HG03571 (cell line): ENCODE data around the gene ABHD6.
A peak's percentile ranks its signal among the peaks of the same experiment; 100 is the strongest.
"Not testable (repeated sequence)": the region's sequence is repeated elsewhere in the genome, so short reads cannot be mapped to it uniquely, and the experiment has no call there.

ENCODE experiments used
- ATAC-seq: cut with Tn5 transposase; IDR thresholded peaks from one replicate; pipeline ENCODE4 v1.9.1; 2021; ENCODE audit not compliant: unreplicated experiment

The ABHD6 gene

GRCh38 chr3:58241306-58242044 lies 3.9 kb downstream of the ABHD6 start:
- ATAC-seq: no peak

DNA sequence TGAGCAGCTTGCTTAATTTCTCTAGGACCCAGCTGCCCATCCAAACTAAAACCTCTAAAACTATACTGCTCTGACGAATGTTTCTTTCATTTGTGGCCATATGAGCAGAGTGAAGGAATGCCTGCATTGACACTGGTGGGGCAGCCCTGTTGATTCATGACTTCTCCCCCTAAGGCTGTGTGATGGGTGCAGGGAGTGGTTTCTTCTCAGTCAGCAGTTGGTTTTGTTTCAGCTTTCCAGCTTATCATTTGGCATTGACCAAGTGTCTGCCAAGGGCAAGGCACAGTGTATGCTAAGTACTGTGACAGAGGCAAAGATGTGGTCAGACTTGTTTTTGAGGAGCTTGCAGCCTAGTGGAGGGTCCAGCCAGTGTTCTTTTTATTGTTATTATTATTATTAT lies 4.7 kb downstream of the ABHD6 start:
- ATAC-seq: no peak

GRCh38 chr3:58242860-58243259 lies 5.3 kb downstream of the ABHD6 start:
- not testable (repeated sequence) for ATAC-seq

GRCh38 chr3:58243976-58244585 lies 6.5 kb downstream of the ABHD6 start:
- ATAC-seq: no peak

DNA sequence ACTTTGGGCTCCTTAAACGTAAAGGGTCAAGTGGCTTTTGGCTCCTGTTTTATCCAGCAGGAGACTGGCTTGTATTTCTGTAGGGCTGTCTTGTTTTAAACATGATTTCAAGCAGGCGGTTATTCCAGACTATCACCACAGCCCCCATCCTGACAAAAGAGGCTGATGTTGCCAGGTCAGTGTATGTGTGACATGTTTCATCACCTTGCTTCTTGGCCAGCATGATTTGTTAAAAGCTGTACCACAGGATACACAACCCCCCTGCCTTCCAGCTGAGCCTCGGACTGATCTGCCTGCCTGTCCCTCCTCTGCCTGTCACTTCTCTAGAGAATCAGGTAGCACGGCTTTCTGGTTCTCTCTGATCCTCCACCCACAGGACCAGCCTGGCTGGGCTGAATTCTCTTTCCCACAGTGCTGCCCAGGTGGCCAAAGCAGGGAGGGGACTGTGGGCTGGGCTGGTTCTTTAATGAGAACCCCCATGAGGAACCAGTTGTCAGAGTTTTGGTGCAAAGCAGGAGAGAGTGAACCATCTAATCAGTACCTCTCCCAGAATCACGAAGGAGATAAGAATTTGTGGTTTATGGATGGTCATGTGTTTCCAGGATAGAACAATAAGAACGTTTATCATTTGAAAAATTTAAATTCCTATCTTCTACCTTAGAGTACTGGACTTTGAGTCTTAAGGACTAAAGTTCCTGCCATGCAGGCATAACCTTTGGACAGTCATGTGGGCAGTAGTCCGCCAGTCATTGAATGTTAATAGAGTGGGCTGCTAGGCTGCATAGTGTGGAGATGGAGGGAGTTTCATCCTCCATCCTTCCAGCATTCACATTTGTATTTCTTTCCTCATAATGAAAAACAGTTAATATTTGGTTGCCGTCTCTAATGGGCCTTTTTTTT lies 8.8 kb downstream of the ABHD6 start:
- no peak for ATAC-seq

DNA sequence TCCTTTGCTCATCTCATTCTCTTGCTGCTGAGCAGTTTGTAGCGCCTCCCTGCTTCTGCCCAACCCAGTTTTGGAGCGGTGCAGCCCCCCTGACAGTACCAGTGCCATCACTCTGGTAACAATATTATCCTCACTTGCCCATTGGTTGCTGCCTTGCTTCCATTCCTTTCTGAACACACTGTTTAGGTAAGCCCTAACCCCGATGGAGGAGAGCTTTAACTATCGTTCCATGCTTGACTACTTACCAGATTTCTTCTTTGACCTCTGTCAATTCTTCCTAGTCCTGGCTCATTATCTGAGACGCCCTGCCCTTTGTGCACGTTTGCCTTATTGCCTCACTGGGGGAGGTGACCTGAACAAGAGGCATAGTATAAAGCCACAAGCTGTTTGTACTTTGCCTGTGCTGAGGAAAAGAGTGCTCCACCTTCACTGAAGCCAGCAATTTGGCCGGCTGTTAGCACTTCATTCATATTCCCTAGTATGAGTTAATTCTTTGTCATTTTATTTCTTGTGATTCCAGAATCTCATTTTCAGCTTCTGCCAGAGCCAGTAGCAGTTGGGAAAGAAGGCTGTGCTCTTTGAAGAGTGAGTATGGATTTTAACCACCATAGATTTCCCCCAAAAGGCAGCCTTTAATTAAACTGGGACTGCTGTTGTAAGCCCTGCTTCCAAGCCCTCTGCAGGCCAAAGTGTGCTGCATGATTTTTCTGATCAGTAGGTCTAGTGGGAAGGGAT lies 11.9 kb downstream of the ABHD6 start:
- ATAC-seq: no peak

DNA sequence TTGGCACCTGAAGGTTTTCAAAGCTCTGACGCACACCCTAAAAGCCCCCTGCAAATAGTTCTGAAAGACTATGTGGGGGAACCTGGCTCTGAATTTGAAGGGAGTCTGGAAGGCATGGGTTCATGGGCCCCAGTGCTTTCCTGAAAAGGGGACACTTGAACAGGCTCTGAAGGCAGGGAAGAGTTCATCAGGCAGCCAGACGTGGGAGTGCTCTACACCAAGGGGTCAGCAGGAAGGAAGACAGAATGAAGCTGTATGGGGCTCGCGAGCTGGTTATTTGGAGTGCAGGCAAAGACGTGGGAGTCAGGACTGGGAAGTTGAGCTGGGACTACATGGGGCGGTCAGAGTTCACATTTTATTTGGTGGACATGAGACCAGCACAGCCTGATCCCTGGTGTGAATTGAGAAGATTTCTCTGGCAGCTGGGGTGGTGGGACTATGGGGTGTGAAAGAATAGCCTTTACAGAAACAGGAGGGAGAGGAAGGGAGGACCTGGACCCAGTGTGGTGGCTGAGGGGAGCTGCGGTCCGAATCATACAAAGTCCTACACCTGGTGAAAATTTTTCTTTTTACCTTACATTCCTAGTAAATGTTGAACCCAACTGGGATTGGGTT lies 12.6 kb downstream of the ABHD6 start:
- no peak for ATAC-seq

DNA sequence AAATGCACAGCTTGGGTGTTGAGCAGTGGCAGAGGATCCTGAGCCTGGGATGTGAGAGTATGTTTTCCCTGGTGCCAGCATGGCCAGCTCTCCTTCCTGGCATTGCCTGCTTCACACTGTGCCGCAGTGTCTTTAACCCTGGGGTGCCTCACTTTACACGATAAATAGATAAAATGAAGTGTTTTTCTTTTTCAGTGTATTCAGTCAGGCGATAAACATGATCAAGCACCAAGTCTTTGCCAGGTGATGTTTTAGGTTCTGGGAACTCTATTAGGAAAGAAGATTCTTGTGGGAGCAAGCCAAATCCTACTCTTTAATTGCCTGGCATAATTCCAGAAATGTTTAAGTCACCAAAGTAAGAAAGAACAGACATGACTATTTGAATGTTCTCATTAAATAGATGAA lies 14.0 kb downstream of the ABHD6 start:
- no peak for ATAC-seq

DNA sequence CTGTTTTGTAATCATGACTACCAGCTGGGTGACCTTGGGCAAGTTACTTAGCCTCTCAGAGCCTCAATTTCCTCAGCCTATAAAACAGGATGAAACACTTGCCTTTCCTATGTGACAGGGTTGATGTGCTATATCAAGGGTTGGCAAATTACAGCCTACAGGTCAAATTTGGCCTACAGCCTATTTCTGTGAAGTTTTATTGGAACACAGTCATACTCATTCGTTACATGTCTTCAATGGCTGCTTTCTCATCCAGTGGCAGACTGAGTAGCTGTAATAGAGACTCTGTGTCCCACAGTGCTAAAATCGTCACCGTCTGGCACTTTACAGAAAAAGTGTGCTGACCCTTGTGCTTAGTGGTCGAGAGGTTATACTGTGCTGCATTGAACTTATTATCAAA lies 16.6 kb downstream of the ABHD6 start:
- ATAC-seq: no peak

DNA sequence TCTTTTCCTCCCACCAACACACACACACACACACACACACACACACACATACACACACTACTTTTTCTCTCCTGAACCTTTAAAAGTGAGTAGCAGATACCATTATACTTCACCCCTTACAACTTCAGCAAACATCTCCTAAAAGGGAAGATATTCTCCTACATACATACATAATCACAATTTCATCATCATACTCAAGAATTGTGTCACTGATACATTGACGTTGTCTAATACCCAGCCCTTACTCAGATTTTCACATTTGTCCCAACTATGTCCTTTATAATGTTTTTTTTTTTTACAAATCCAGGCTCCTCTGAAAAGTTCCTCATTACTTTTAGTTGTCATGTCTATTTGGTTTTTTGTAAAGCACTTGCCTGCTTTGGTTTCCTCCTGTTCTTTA lies 18.5 kb downstream of the ABHD6 start:
- ATAC-seq: no peak

DNA sequence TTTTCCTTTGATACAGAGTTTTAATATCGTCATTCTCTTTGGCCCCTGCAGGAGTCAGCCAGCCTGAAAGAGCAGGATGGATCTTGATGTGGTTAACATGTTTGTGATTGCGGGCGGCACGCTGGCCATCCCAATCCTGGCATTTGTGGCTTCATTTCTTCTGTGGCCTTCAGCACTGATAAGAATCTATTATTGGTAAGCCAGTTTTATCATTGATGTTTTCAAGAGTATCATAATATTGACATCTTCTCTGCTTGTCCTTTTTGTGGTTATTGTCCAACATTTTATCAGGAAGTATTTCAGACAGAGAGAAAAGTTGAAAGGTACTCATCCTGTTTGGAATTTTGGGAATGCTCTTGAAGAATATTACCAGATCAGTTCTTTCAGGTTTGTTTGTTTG lies 18.9 kb downstream of the ABHD6 start:
- ATAC-seq: no peak

DNA sequence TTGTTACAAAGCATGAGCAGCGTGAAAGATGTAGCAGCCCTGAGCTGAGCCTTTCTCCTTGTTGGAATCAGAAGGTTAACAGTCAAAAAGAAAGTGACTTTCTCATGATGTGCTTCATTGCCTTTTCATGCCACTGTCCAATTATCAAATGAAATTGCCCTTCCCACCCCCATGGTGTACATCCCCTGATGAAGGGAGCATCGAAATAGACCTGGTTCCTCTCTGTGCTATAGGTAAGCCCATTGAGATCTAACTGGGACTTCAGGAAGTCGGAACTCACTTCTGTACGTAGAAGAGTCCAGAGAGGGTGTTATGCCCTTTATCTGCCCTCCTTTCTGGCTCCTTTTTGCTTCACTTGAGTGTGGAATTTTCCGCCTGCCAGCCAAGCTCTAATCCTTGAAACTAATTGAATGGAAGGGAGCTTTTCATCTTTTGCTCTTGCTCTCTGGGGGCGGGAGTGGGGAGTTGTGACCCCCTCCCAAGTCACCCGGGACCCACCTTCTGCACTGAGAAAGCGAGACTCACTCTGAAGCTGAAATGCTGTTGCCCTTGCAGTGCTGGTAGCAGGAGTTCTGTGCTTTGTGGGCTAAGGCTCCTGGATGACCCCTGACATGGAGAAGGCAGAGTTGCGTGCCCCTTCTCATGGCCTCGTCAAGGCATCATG lies 20.9 kb downstream of the ABHD6 start:
- no peak for ATAC-seq

DNA sequence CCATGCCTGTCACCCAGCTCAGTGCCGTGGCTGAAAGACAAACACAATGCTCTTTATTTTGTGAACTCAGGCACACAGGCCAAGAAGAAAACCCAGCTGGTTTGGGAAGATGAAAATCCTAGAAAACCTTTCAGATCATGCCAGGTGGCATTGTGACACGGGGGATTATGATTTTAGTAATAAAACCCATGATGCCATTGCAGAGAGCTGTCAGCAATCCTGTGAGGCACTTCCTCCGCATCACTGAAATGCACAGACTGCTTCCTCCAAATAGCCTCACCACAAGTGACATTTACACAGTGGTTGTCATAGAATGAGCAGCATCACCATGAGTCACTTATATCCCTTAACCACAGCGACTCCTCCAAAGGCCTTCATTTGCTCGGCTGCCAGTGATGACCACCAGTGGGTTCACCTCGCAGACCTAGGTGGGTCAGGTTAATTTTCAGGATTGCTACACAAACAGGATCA lies 22.7 kb downstream of the ABHD6 start:
- ATAC-seq: no peak

DNA sequence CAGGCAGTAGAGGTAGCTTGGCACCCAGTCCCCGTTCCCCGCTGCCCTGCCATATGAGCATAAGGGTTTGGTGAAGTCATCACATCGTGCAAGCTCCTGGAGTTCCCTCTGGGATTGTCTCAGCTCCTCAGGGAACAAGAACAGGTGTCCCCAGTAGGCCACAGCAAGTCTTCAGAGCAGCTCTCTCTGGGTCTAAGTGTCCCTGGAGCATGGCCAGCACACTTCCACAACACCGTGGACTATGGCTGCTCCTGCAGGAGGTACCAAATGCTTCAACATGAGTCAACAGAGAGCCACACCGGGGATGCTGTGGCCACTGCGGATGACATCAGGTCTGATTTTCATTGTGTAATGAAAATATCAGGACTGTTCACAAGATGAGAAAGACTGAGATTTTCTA lies 23.1 kb downstream of the ABHD6 start:
- ATAC-seq: no peak

GRCh38 chr3:58261954-58262666 lies 24.5 kb downstream of the ABHD6 start:
- ATAC-seq: peak; percentile 86

DNA sequence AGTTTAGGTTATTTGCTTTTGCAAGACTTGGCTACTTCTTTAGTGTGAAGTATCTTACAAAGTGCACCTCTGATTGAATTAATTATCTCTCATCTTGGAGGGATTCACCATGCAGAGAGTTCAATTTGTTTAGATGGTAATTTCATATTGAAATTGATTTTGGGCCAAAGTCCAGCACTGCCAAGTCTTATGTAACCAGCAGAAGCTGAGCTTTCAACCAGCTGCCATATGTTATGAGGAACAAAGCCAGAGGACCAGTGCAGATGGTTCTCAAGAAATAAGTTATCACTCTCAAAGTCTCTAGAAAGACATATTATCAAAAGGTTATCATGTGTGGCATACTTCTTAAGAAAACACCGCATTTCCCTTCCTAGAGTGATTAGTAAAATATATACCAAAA lies 29.0 kb downstream of the ABHD6 start:
- no peak for ATAC-seq

DNA sequence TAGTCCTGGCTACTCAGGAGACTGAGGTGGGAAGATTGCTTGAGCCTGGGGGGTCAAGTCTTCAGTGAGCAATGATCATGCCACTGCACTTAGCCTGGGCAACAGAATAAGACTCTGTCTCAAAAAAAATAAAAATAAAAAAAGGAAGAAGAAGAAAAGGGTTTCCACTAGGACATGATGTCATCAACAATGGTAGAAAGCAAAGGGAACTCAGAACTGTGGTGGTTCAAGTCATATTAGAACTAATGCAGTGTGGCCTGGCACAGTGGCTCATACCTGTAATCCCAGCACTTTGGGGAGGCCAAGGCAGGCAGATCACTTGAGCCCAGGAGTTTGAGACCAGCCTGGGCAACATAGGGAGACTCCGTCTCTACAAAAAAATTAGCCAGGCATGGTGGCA lies 30.0 kb downstream of the ABHD6 start:
- not testable (repeated sequence) for ATAC-seq

DNA sequence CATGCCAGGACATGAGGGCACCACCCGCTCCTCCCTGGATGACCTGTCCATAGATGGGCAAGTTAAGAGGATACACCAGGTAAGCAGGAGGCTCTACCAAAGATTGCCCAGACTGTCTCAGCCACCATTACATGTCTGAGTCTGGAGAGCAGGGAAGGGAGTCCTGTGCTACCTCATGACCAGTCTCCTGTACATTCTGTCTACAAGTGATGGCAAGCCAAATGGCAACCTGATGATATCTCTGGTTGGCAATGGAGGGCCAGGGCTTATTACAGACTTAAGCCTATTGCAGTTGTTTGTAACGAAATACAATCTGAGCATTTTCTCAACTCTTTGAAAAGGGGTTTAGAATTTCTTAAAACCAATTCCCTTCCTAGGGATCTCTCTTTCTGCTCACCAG lies 31.8 kb downstream of the ABHD6 start:
- ATAC-seq: no peak

DNA sequence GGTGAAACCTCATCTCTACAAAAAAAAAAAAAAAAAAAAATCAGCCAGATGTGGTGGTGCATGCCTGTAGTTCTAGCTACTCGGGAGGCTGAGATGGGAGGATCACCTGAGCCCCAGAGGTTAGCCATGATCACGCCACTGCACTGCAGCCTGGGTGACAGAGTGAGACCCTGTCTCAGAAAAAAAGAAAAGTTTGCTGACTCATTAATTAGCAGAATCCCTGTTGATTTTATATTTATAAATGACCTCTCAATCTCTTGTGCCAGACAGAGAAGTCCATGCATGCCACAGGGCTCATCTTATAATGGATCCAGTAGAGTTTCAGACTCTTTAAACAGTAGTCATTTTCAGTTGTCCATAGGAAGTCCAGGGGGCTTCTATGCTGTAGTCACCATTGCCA lies 32.9 kb downstream of the ABHD6 start:
- ATAC-seq: no peak
